B cell (primary cell): ENCODE data around the gene EFCC1. TPM values are rescaled to one million over a fixed set of nuclear protein-coding genes. Genes with fewer than 3 reads are reported as not detected.
A peak's percentile ranks its signal among the peaks of the same experiment; 100 is the strongest.

Experiments
- ATAC-seq: fragments of 200-7000 bp; cut with Tn5 transposase; one replicate; pipeline ENCODE4 v1.10.0; 2021; ENCODE audit warnings: low read depth, mild to moderate bottlenecking, moderate number of reproducible peaks, moderate library complexity
- CTCF ChIA-PET: fragments of 350-600 bp; sonication (Branson Sonifier 250); formaldehyde crosslinking; loops from one replicate; lab custom pipeline; 2021; ENCODE audit warnings: antibody characterized with exemption, inconsistent platforms; lab: Charles Lee
- POLR2A ChIA-PET: fragments of 350-600 bp; sonication (Branson Sonifier 250); formaldehyde crosslinking; loops from one replicate; lab custom pipeline; 2021; ENCODE audit warnings: antibody characterized with exemption; lab: Charles Lee
- DNase-seq: peaks from one replicate; pipeline ENCODE4 v3.0.0; 2013
- H2AFZ ChIP-seq: 2 replicates; pipeline ENCODE4 v1.6.1; 2012; ENCODE audit warnings: mild to moderate bottlenecking, low read depth, low read length; ENCODE audit not compliant: insufficient read depth, poor library complexity, severe bottlenecking
- H3K27ac ChIP-seq, 2 donors: 1 replicate in 1 of 2; 2 replicates in 1 of 2; pipeline ENCODE4 v1.5.1; 2012 to 2013; ENCODE audit warnings: low read length in 2 of 2, mild to moderate bottlenecking in 2 of 2, moderate library complexity in 1 of 2
- H3K27me3 ChIP-seq, 4 experiments: fragments of 200-600 bp in 1 of 4; sonication (generic) in 1 of 4; replicated peaks in 1 of 4; 1 replicate in 2 of 4; 2 replicates in 2 of 4; pipeline versions ENCODE4 v1.6.1 to v1.7.0; 2013 to 2016; ENCODE audit warnings: low read length in 3 of 4, mild to moderate bottlenecking in 2 of 4, mixed read lengths in 1 of 4, moderate library complexity in 1 of 4; ENCODE audit not compliant: insufficient read depth in 4 of 4, control insufficient read depth in 3 of 4; ENCODE audit errors: control extremely low read depth in 1 of 4
- H3K36me3 ChIP-seq, 2 experiments: replicated peaks in 1 of 2; 1 replicate in 1 of 2; 2 replicates in 1 of 2; pipeline versions ENCODE4 v1.6.1 to v1.7.1; 2013; ENCODE audit warnings: low read length in 1 of 2; ENCODE audit not compliant: insufficient read depth in 2 of 2, control insufficient read depth in 1 of 2; ENCODE audit errors: control extremely low read depth in 1 of 2, extremely low read depth in 1 of 2
- H3K4me1 ChIP-seq, 2 donors: fragments of 200-600 bp in 1 of 2; sonication (generic) in 1 of 2; 1 replicate in 1 of 2; 2 replicates in 1 of 2; pipeline versions ENCODE4 v1.5.1 to v1.6.1; 2013 to 2017; ENCODE audit warnings: low read length in 2 of 2; ENCODE audit not compliant: control insufficient read depth in 2 of 2, insufficient read depth in 2 of 2
- H3K4me2 ChIP-seq: replicated peaks from 2 replicates; pipeline ENCODE3; 2012; ENCODE audit warnings: mild to moderate bottlenecking, low read depth, low read length; ENCODE audit not compliant: poor library complexity, severe bottlenecking
- H3K4me3 ChIP-seq, 5 experiments: fragments of 200-600 bp in 1 of 5; sonication (generic) in 1 of 5; 1 replicate in 3 of 5; 2 replicates in 2 of 5; pipeline versions ENCODE4 v1.5.1 to v1.7.0; 2011 to 2016; ENCODE audit warnings: low read length in 4 of 5, mild to moderate bottlenecking in 4 of 5, low read depth in 2 of 5, control low read depth in 1 of 5, moderate library complexity in 1 of 5; ENCODE audit not compliant: insufficient read depth in 1 of 5; ENCODE audit errors: control extremely low read depth in 1 of 5, extremely low read depth in 1 of 5
- H3K79me2 ChIP-seq: fragments of 200-600 bp; sonication (generic); one replicate; pipeline ENCODE4 v1.6.0; 2016; ENCODE audit warnings: low read length; ENCODE audit not compliant: control insufficient read depth, insufficient read depth
- H3K9ac ChIP-seq: fragments of 200-600 bp; sonication (generic); 2 replicates; pipeline ENCODE4 v1.6.1; 2017; ENCODE audit warnings: mild to moderate bottlenecking, low read length, moderate library complexity
- H3K9me3 ChIP-seq, 3 donors: one replicate each; pipeline versions ENCODE4 v1.6.1 to v1.7.1; 2013; ENCODE audit warnings: low read length in 2 of 3; ENCODE audit not compliant: control insufficient read depth in 2 of 3, insufficient read depth in 1 of 3; ENCODE audit errors: control extremely low read depth in 1 of 3
- H4K20me1 ChIP-seq: 2 replicates; pipeline ENCODE4 v1.6.0; 2012; ENCODE audit warnings: mild to moderate bottlenecking, low read length; ENCODE audit not compliant: insufficient read depth, control insufficient read depth, poor library complexity, severe bottlenecking
- H3K27ac Mint-ChIP-seq: one replicate; pipeline ENCODE4 v1.8.0; 2021; ENCODE audit warnings: mixed read lengths
- H3K27me3 Mint-ChIP-seq: one replicate; pipeline ENCODE4 v1.8.0; 2021; ENCODE audit warnings: mixed read lengths
- H3K4me1 Mint-ChIP-seq: one replicate; pipeline ENCODE4 v1.8.0; 2021; ENCODE audit warnings: mixed read lengths
- H3K4me3 Mint-ChIP-seq: one replicate; pipeline ENCODE4 v1.8.0; 2021; ENCODE audit warnings: mixed read lengths
- H3K9me3 Mint-ChIP-seq: one replicate; pipeline ENCODE4 v1.8.0; 2022; ENCODE audit warnings: mixed read lengths; ENCODE audit not compliant: insufficient read depth
- EZH2 ChIP-seq: IDR thresholded peaks from 2 replicates; pipeline ENCODE4 v1.6.1; 2012; ENCODE audit warnings: borderline replicate concordance, low read depth, mild to moderate bottlenecking, moderate library complexity, low read length; ENCODE audit not compliant: insufficient read depth, poor library complexity, severe bottlenecking
- WGBS: methylation state at CpG from one replicate; pipeline ENCODE4 v1.1.5; 2013; ENCODE audit warnings: missing lambda C conversion rate; ENCODE audit not compliant: insufficient coverage; 5-methylcytosine and 5-hydroxymethylcytosine counted together
- intact Hi-C: fragments of 100-400 bp; cut with micrococcal nuclease; formaldehyde crosslinking; loops from one replicate; pipeline ENCODE4 v1.10.0; 2022
- polyA plus RNA-seq: library from polyadenylated mRNA; depleted of rRNA; stranded (reverse); fragments of >200 nt; gene quantifications from 2 replicates; pipeline ENCODE4 v1.2.3, GENCODE V29; 2012
- total RNA-seq, 2 donors: library from RNA; stranded (reverse); fragments of 120-200 nt in 1 of 2; gene quantifications; 1 replicate in 1 of 2; 2 replicates in 1 of 2; pipeline versions ENCODE4 v1.2.3 to v1.2.4, GENCODE V29; 2013 to 2022
- TF ChIP-seq, protein P1 (sequence below): fragments of 200-600 bp; IDR thresholded peaks from one replicate; pipeline ENCODE4 v1.8.0; 2022; ENCODE audit warnings: antibody characterized with exemption, mild to moderate bottlenecking

Gene EFCC1
- total and polyA plus RNA-seq, 2 donors (not counting 1 experiment from before 2014, with no cell fraction given): 0.06 TPM; not detected in 1

DNA sequence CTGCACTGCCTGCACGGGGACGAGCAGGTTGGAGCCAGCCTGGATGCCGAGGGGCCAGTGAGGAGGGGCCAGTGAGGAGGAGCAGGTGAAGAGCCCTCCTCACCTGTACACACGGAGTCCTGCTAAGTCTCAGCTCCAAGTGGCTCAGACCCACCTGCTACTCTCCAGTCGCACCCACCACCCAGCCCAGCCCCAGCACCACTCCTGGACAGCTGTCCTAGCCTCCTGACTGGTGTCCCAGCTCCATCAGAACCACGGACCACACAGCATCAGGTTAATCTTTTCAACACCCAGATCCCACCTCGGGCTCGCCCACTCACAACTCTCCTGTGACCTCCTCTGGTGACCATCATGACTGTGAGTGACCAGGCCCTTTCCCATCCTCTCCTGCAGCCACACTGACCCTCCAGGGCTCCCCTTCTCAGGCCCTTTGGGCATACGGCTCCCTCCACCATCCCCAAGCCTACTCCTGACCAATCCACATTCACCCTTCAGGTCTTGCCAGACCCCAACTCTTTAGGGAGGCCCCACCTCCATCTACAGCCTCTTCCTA lies 13.8 kb downstream of the EFCC1 start:
- Mint-ChIP-seq H3K4me1 (peaks cover 41% of the 10 kb centered on the region), H3K27ac (peak overlapping the region; percentile 63), H3K27me3 (no peaks in the 10 kb centered on the region), H3K9me3 (no peaks in the 10 kb centered on the region), H3K4me3 (peak overlapping the region; percentile 47)
- 93% methylated on average over 9 of the region's 9 CpGs for WGBS
- peaks cover 33 to 35% of the 10 kb centered on the region in 2 donors for H3K4me1 ChIP-seq
- no peaks in the 10 kb centered on the region for H3K79me2 ChIP-seq
- no peaks in the 10 kb centered on the region for H3K27me3 ChIP-seq
- H2AFZ ChIP-seq: peak overlapping the region; percentile 69
- ChIA-PET POLR2A (interaction anchor here (0.5 to 1.8 kb wide), 3 partner anchors 10 to 21 kb away, joined by 3 to 5 read pairs (median 4); partner anchors contain the start of gene CFAP92), CTCF (interaction anchor here (0.9 to 9.1 kb wide), 4 partner anchors 7 to 44 kb away, joined by 3 to 134 read pairs (median 6); no protein-coding TSS in a partner anchor)
- ATAC-seq (no peak), DNase-seq (no peak)
- H3K9ac ChIP-seq: no peak overlapping the region
- H3K9me3 ChIP-seq: peaks cover 0 to 11% (median 0%) of the 10 kb centered on the region in 3 donors
- no peak overlapping the region for H3K27ac ChIP-seq
- H3K4me3 ChIP-seq: no peak overlapping the region
- H3K36me3 ChIP-seq: no peaks in the 10 kb centered on the region
- intact Hi-C loops: no loop called here
- H4K20me1 ChIP-seq: no peaks in the 10 kb centered on the region
- peak overlapping the region; percentile 70 for H3K4me2 ChIP-seq
- TF ChIP-seq, protein P1, sequence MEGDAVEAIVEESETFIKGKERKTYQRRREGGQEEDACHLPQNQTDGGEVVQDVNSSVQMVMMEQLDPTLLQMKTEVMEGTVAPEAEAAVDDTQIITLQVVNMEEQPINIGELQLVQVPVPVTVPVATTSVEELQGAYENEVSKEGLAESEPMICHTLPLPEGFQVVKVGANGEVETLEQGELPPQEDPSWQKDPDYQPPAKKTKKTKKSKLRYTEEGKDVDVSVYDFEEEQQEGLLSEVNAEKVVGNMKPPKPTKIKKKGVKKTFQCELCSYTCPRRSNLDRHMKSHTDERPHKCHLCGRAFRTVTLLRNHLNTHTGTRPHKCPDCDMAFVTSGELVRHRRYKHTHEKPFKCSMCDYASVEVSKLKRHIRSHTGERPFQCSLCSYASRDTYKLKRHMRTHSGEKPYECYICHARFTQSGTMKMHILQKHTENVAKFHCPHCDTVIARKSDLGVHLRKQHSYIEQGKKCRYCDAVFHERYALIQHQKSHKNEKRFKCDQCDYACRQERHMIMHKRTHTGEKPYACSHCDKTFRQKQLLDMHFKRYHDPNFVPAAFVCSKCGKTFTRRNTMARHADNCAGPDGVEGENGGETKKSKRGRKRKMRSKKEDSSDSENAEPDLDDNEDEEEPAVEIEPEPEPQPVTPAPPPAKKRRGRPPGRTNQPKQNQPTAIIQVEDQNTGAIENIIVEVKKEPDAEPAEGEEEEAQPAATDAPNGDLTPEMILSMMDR: no peak
- no peak for TF ChIP-seq EZH2
